Fibroblast of mammary gland (primary cell): Measurements from ENCODE around the gene PCSK5.

Source experiments
- DNase-seq: peaks from one replicate; pipeline ENCODE4 v3.0.0-alpha.2; 2010; ENCODE audit warnings: low read depth
- H3K4me3 ChIP-seq: 2 replicates; pipeline ENCODE4 v1.5.1; 2011; ENCODE audit warnings: low read depth, mild to moderate bottlenecking, low read length, moderate library complexity; ENCODE audit not compliant: control insufficient read depth
- CTCF ChIP-seq: conservative IDR thresholded peaks from 2 replicates; pipeline ENCODE4 v1.5.1; 2011; ENCODE audit warnings: low read depth, low read length, inconsistent platforms; ENCODE audit not compliant: control insufficient read depth, insufficient read depth

The PCSK5 gene

DNA sequence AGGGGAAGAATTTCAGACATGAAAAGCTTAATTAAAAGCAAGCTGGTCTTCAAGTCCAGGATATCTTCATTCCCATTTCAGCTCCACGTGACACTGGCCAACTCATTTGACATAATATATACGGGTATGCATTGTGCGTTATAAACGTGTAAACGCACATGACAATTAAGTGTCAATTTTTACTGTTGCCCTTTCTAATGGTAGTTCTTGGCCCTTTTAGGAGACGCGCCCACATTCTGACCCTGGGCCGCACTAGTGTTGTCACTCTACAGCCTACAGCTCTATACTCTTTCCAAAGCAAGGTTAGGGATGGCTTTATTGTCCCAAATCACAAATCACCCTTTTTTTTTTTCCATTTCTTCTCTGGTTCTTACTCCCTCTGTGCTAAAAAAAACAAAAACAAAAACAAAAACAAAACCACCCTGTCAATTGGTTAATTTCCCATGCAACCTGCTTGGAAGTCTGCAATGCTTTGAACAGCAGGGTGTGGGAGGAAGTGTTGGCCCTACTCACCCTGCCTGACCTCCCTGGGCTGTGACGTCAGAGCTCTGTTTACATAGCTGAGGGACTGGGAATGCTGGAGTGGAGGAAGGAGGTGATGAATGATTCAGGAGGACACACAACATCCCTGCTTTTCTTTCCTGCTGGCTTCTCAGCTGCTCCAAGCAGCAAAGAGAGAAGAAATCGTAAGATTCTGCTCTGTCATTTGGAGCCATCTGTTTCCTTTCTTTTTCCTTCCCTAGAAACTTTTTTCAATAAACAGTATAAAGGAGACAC, 484.5 kb downstream of the PCSK5 start:
- TF ChIP-seq CTCF = no peak
- peak; percentile 96 for DNase-seq

DNA sequence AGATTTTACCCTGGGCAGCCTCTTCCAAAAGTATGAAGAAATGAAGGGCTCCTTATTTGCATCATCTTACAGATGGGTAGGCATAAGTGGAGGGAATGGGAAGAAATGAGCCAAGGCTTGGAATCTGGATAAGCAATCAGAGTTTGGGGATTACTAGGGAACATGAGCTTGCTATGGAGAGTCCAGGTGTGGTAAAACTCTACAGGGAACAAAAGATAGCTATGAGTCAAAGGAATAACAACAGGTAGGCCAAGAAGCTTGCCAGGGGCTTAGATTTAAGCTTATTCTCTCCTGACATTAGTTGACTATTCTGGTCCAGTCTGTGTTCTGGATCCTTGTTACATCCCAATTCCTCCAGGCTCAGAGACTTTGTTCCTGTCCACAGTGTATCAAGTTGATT, 487.3 kb downstream of the PCSK5 start:
- DNase-seq = no peak
- no peak for TF ChIP-seq CTCF
- no peak overlapping the region for H3K4me3 ChIP-seq

More for the DNA sequence above, 484.5 kb downstream of the PCSK5 start:
- no peak overlapping the region for H3K4me3 ChIP-seq

DNA sequence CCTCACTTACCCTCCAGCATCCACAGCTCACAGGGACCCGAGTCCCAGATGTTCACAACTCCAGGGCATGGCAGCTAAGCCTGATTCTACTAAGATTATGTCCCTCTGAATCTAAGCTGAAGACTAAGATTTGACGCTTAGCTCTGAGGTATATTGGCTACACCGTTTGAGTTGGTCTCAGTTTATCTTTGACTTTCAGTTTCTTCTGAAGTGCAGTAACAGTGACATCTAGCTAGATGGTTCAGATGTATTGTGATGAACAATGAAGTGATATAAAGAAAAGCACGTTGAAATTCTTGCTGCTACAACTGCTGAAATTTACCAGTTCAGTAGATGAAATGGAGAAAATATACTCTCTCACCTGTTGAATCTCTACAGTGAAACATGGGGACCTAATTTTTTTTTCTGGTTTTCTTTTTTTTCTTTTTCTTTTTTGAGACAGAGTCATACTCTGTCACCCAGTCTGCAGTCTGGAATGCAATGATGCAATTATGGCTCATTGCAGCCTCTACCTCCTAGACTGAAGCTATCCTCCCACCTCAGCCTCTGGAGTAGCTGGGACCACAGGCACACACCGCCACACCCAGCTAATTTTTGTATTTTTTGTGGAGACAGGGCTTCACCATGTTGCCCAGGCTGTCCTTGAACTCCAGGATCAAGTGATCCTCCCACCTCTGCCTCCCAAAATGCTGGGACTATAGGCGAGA, 488.0 kb downstream of the PCSK5 start:
- H3K4me3 ChIP-seq = no peak overlapping the region
- DNase-seq = no peak
- no peak for TF ChIP-seq CTCF

DNA sequence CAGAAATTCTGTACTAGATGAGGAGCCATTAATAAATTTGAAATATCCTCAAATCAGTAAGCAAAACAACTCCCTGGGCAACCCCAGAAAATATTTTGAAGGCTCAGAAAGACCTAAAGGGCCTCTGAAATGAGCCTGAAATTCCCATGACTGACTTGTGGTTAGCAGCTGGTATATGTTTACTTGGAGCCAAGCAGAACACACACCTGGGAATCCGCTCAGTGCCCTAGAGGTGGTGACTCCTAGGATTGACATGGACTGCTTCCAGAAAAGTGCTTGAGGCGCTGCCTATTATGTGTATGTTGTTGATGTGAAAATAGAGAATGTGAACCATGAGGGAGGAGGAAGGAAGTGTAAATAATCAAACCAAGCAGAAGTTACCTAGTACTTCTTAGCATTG, 489.0 kb downstream of the PCSK5 start:
- DNase-seq = no peak
- no peak overlapping the region for H3K4me3 ChIP-seq
- no peak for TF ChIP-seq CTCF

DNA sequence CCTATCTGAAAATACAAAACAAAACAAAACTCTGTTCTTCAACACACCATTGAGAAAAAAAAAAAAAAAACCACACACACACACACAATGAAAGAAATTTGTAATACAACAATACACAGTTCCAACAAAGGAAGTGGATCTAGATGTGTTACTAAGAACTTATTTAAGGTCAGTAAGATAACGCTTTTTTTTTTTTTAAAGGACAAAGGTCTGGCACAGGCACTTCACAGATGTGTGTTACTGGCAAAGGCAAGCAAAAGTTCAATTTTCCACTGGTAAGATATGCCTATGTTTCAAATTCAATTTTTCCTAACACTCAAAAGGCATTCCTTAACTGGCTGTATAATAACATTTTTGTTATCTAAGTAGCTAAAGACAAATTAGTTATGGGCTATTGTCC, 500.2 kb downstream of the PCSK5 start:
- DNase-seq = no peak
- no peak overlapping the region for H3K4me3 ChIP-seq
- TF ChIP-seq CTCF = no peak

- peak; percentile 20 for TF ChIP-seq CTCF
- peak within 1 kb of the TSS; percentile 86 for H3K4me3 ChIP-seq
- peak; percentile 89 for DNase-seq
Observed at GRCh38 chr9:76394195-76394959, 503.9 kb downstream of the PCSK5 start, which contains the start of gene RFK. TSS of gene RFK (minus strand) at chr9:76394426. CDS start at chr9:76394171, 255 bp downstream.
